A673 (cell line): ENCODE data around the gene TTC16.

Experiments
- CTCF ChIP-seq: fragments of 300-800, 200-600 bp; sonication (generic); conservative IDR thresholded peaks from 2 replicates; pipeline ENCODE4 v1.5.1; 2017; ENCODE audit warnings: low read depth, mild to moderate bottlenecking, antibody characterized with exemption, low read length, moderate library complexity, mixed read lengths
- EZH2 ChIP-seq: fragments of 200-600 bp; sonication (generic); IDR thresholded peaks from 2 replicates; pipeline ENCODE4 v1.6.1; 2017; ENCODE audit warnings: borderline replicate concordance, low read depth, mild to moderate bottlenecking, mixed read lengths, antibody characterized with exemption, low read length; ENCODE audit not compliant: poor library complexity, severe bottlenecking

GRCh38 chr9:127700140-127700539 lies 15.7 kb upstream of the TTC16 start:
- TF ChIP-seq CTCF (no peak), EZH2 (no peak)
